Esophagus (tissue), 2 donors: ENCODE results near the gene TXNL4A. TPM values are rescaled to one million over a fixed set of nuclear protein-coding genes. Genes with fewer than 3 reads are reported as not detected.
A peak's percentile ranks its signal among the peaks of the same experiment; 100 is the strongest.

Experiments used
- H3K27ac ChIP-seq, 2 donors: one replicate each; pipeline ENCODE4 v1.5.1; 2013; ENCODE audit warnings: low read depth in 2 of 2, mild to moderate bottlenecking in 2 of 2, inconsistent platforms in 1 of 2, low read length in 1 of 2, moderate library complexity in 1 of 2
- H3K27me3 ChIP-seq, 2 donors: one replicate each; pipeline ENCODE4 v1.6.1; 2013; ENCODE audit warnings: low read length in 2 of 2, control low read depth in 1 of 2, mild to moderate bottlenecking in 1 of 2; ENCODE audit not compliant: insufficient read depth in 2 of 2, control insufficient read depth in 1 of 2
- H3K36me3 ChIP-seq, 2 donors: one replicate each; pipeline ENCODE4 v1.6.1; 2013; ENCODE audit warnings: low read length in 1 of 2; ENCODE audit not compliant: control insufficient read depth in 2 of 2, insufficient read depth in 2 of 2
- H3K4me1 ChIP-seq, 2 donors: one replicate each; pipeline ENCODE4 v1.6.1; 2013; ENCODE audit warnings: low read length in 1 of 2; ENCODE audit not compliant: control insufficient read depth in 2 of 2, insufficient read depth in 2 of 2
- H3K4me3 ChIP-seq, 2 donors: one replicate each; pipeline ENCODE4 v1.5.1; 2013; ENCODE audit warnings: low read length in 2 of 2, mild to moderate bottlenecking in 2 of 2, low read depth in 1 of 2, moderate library complexity in 1 of 2
- H3K9me3 ChIP-seq, 2 donors: one replicate each; pipeline ENCODE4 v1.6.1; 2013; ENCODE audit warnings: mild to moderate bottlenecking in 2 of 2, low read depth in 1 of 2, low read length in 1 of 2, moderate library complexity in 1 of 2; ENCODE audit not compliant: control insufficient read depth in 2 of 2, insufficient read depth in 1 of 2
- WGBS, 2 donors: extraction: QIAGEN DNeasy Blood & Tissue Kit; methylation state at CpG; one replicate each; pipeline ENCODE4 v1.1.7; 2013; 5-methylcytosine and 5-hydroxymethylcytosine counted together
- polyA plus RNA-seq, 2 donors: library from polyadenylated mRNA; stranded (reverse); fragments of 200-250 nt; gene quantifications; one replicate each; pipeline ENCODE4 v1.2.3, GENCODE V29; 2013
- donor health status: healthy with polysubstance abuse.
- donor health status: Bipolar disorder and iron deficiency.

Gene TXNL4A
- polyA plus RNA-seq, 2 donors, result 65.2 to 66.7 TPM

DNA sequence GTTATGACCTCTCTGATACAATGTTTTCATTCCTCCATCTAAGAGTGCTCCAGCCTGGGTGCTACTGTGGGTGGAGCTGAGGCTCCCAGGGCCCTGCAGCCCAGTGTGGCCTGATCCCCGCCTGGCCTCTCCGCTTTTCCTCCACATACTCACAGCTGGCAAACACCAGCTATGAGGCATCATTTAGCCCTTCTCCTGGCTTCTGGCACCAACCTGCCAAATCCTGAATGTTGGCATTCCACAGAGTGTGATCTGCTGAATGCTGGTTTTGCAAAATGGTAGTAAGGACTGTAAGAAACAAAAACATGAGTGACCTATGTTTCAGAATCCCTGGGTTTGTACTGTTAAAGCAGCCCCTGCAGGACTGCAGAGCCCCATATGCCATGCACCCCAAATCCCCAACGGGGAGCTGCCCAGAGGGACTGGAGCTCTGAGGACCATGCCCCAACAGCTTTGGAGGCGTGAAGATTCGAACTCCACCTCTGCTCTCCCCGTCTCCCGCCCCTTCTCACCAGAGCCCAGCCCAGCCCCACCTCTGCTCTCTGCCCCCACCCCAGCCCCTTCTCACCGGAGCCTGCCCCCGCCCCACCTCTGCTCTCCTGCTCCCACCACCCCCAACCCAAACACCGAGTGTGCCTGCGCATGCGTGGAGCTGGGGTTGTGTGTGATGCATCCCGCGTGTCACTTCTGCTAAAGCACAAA lies 41.2 kb downstream of the TXNL4A start:
- Histone ChIP-seq H3K27ac (peak overlapping the region in 1 of 2 donors; percentile 30), H3K4me3 (no peak overlapping the region), H3K9me3 (no peaks in the 10 kb centered on the region), H3K36me3 (peaks cover 2 to 19% of the 10 kb centered on the region in 2 donors), H3K27me3 (no peaks in the 10 kb centered on the region), H3K4me1 (peaks cover 6 to 30% of the 10 kb centered on the region in 2 donors)
- WGBS, 2 donors, result 84% methylated on average over 14 of the region's 14 CpGs

DNA sequence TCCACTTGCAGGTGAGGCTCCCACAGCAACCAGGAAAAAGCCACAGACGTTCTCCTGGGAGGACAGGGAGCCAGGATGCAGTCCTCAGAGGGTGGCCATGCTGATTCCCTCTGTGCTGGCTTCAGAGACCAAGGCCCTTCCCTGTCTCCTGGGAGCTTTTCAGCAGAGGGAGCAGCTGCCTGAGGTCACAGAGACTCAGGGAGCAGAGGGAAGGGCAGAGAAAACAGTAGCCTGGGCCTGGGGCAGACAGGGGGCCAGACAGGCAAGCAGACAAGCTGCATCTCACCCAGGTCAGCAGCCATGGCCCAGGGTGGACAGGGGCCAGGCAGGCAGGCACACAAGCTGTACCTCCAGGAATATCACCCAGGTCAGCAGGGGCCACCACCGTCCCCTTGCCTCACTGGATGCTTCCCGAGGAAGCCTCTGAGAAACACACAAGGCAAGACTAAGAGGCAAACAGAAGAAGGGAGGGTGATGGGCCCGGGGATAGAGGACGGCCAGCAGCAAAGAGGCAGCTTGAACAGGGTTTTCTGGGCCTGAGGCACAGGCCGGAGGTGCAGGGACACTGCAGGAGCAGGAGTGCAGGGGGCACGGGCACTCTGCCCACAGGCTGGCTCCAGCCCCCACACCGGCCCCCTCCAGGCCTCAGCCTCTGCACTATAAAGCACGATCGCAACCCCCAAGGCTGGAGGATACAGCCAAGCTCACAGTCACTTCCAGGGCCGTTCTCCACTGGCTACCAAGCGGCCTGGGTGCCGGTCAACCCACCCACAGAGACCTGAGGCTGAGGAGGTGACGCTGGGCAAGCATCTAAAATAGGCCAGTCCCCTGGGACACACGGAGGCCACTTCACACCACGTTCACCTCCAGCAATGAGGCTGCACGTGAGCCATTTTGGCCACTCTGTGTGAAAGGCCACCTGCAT lies 43.0 kb downstream of the TXNL4A start:
- no peaks in the 10 kb centered on the region for H3K9me3 ChIP-seq
- 78 to 85% methylated on average over 17 of the region's 17 CpGs for WGBS, 2 donors
- H3K27ac ChIP-seq, result peak overlapping the region in 1 of 2 donors; percentile 0
- H3K27me3 ChIP-seq, result no peaks in the 10 kb centered on the region
- no peak overlapping the region for H3K4me3 ChIP-seq
- peaks cover 6 to 39% of the 10 kb centered on the region in 2 donors for H3K4me1 ChIP-seq
- peaks cover 2 to 28% of the 10 kb centered on the region in 2 donors for H3K36me3 ChIP-seq

DNA sequence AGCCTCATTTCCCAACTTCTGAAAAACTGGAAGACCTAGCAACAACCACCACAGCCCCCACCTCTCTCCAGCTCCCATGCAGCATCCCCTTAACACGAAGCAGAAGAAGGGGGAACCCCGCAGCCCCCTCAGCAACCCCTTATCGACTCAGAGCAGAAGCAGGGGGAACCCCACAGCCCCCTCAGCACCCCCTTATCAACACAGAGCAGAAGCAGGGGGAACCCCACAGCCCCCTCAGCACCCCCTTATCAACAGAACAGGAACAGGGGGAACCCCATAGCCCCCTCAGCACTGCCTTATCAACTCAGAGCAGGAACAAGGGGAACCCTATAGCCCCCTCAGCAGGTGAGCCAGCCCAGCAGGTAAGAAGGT lies 43.6 kb downstream of the TXNL4A start:
- H3K9me3 ChIP-seq, result no peaks in the 10 kb centered on the region
- 69 to 86% methylated on average over 3 of the region's 3 CpGs for WGBS, 2 donors
- H3K27ac ChIP-seq, result no peak overlapping the region
- no peaks in the 10 kb centered on the region for H3K27me3 ChIP-seq
- H3K36me3 ChIP-seq, result peaks cover 2 to 28% of the 10 kb centered on the region in 2 donors
- H3K4me1 ChIP-seq, result peaks cover 6 to 41% of the 10 kb centered on the region in 2 donors
- H3K4me3 ChIP-seq, result no peak overlapping the region

DNA sequence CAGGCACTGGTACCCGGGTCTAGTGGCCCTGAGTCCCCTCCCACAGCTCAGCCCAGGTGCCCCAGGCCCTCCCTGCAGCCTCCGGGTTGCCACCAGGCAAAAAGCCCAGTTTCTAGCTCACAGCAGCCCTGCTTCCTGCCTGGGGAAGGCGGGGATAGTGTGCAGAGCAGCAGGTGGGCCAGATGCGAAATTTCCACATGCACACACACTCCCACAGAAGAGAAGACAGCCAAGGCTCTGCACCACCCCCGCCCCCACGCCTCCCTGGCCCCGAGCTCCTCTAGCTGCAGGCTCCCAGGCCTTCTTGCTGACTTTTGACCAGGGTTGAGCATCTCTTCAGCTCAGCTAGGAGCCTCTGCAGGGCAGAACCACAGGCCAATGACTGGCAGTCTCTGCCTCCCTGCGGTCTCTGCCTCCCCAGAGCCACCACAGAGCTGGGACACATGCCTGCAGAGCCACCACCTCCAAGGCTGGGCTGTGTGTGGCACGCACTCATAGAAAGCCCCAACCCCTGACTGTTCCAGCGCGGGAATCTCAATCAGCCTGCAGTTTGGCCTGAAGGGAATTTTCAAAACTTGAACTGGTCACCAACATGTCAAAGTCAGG lies 44.1 kb downstream of the TXNL4A start:
- H3K36me3 ChIP-seq, result peaks cover 2 to 28% of the 10 kb centered on the region in 2 donors
- H3K9me3 ChIP-seq, result no peaks in the 10 kb centered on the region
- H3K4me3 ChIP-seq, result no peak overlapping the region
- no peaks in the 10 kb centered on the region for H3K27me3 ChIP-seq
- peaks cover 6 to 41% of the 10 kb centered on the region in 2 donors for H3K4me1 ChIP-seq
- no peak overlapping the region for H3K27ac ChIP-seq
- WGBS, 2 donors, result 54 to 59% methylated on average over 11 of the region's 11 CpGs

DNA sequence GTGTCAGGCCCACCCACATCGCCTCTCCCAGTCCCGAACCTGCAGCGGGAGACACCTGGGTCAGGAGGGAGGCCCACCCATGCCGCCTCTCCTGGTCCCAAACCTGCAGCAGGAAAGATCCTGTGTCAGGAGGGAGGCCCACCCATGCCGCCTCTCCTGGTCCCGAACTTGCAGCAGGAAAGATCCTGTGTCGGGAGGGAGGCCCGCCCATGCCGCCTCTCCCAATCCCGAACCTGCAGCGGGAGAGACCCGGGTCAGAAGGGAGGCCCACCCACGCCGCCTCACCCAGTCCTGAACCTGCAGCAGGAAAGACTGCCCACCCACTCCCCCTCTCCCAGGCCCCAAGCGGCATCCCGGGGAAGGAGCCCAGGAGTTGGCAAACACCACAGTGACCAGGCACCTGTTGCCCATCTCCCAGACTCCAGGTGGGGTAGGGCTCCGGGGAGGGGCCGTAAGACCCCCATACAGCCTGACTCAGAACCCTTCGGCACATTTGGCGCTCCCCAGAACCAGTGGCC lies 44.7 kb downstream of the TXNL4A start:
- H3K9me3 ChIP-seq, result no peaks in the 10 kb centered on the region

DNA sequence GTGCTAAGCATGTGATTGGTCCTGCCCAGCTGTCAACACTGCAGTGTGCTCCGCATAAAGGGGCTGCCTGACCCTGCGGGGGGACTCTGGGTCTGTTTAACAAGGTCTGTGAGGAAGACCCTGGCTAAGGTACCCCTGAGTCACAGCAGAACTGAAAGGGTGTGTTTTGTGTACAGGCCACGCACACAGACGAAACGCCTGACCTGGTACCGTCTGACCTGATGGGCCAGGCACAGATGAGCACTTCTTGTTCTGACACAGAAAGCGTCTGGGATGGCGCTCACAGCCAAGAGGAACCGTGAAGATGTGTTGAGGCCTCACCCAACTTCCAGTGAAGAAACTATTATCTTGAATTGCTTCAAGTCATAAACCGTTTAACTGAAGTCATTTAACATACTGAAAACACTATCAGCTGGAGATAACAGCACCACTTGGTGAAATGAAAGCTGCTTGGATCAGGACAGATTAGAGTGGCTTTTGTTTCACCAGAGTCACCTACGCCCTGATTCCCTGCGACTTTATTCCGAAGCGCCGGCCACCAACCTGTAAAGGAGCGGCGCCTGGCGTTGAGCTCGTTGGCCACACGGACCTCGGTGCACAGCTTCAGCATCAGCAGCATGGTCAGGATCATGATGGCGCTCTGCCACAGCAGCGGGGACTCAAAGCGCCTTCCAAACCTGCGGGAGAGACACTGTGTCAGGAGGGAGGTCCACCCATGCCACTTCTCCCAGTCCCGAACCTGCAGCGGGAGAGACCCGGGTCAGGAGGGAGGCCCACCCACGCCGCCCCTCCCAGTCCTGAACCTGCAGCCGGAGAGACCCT lies 45.4 kb downstream of the TXNL4A start:
- Histone ChIP-seq H3K9me3 (no peaks in the 10 kb centered on the region), H3K27ac (no peak overlapping the region), H3K4me1 (peaks cover 6 to 38% of the 10 kb centered on the region in 2 donors), H3K27me3 (no peaks in the 10 kb centered on the region), H3K36me3 (peaks cover 2 to 28% of the 10 kb centered on the region in 2 donors), H3K4me3 (no peak overlapping the region)
- WGBS, 2 donors, result 73 to 77% methylated on average over 31 of the region's 31 CpGs

More for the DNA sequence above, 44.7 kb downstream of the TXNL4A start:
- Histone ChIP-seq H3K36me3 (peaks cover 2 to 28% of the 10 kb centered on the region in 2 donors), H3K27me3 (no peaks in the 10 kb centered on the region), H3K4me1 (peaks cover 6 to 38% of the 10 kb centered on the region in 2 donors), H3K27ac (no peak overlapping the region), H3K4me3 (no peak overlapping the region)
- WGBS, 2 donors, result 76 to 95% methylated on average over 19 to 20 of the region's 20 CpGs

DNA sequence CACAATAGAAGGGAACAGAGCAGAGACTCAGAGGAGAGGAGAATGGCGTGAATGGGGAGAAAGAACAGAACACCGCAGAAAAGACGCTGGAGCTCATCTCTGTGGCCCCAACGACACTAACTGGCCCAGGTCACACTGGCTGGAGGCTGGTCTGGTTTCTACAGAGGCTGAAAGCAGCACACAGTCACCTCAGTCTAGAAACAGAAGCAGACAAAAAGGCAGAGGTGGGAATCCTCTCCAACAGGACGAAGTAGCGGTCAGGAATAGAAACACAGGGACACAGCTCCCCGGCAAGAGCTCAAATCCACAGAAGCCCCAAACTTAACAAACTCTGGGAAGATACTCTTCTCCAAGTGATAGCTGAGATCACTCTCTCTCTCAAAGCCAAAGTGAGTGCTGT lies 46.2 kb downstream of the TXNL4A start:
- Histone ChIP-seq H3K9me3 (no peaks in the 10 kb centered on the region), H3K4me3 (no peak overlapping the region), H3K36me3 (peaks cover 2 to 33% of the 10 kb centered on the region in 2 donors), H3K27ac (no peak overlapping the region), H3K27me3 (no peaks in the 10 kb centered on the region), H3K4me1 (peaks cover 6 to 38% of the 10 kb centered on the region in 2 donors)
- 81 to 85% methylated on average over 7 of the region's 7 CpGs for WGBS, 2 donors

DNA sequence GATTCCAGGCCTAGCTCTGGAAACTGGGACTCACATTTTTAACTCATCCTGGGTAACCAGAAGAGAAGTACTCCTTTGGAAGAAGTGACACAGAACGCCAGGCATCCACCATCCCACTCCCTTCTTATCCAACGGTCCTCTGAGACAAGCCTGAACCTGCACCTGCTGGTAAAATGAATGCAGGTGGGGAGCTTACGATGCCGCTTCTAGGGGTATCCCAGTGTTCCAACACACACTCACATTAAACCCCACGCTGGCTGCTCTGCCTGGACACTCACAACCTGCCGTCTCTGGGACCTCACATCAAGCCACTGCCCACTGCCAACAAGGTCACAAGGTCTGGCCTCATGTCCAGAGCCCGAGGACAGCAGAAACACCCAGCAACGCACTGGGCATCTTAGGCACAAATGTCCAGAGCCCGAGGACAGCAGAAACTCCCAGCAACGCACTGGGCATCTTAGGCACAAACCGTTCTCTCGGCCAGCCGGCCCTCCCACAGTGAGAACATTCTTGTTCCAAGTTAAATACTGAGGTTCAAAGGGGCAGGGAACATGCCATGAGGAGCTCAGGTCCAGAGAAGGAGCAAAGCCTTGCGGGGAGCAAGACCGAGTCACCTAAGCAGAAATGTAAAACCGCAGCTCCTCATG lies 46.8 kb downstream of the TXNL4A start:
- Histone ChIP-seq H3K36me3 (peaks cover 2 to 39% of the 10 kb centered on the region in 2 donors), H3K9me3 (no peaks in the 10 kb centered on the region), H3K27me3 (no peaks in the 10 kb centered on the region), H3K4me1 (peaks cover 6 to 38% of the 10 kb centered on the region in 2 donors), H3K27ac (no peak overlapping the region), H3K4me3 (no peak overlapping the region)
- 81 to 85% methylated on average over 16 of the region's 16 CpGs for WGBS, 2 donors
